ENCODE measurements around the gene GPR142. TPM values are rescaled to one million over a fixed set of nuclear protein-coding genes. Genes with fewer than 3 reads are reported as not detected.

GPR142 gene
- total and polyA plus RNA-seq, 2 of the 8 experiments (the other 6 are each of a cell fraction or from before 2014, with no cell fraction given), result 0.05 TPM; not detected in 1

- Histone ChIP-seq H3K27me3 (replicated peaks in 1 of 4; ENCODE audit: control insufficient read depth in 3 of 4, extremely low read depth in 1 of 4, insufficient read depth in 3 of 4, low read length in 3 of 4) (peaks cover 0 to 2% (median 0%) of the 10 kb centered on the region in 4 experiments; a peak in 2 of 7 replicates), H2BK15ac (ENCODE audit: low read length) (no peak overlapping the region), H2BK20ac (ENCODE audit: low read length) (no peak overlapping the region), H2BK120ac (replicated peaks; ENCODE audit: low read depth, low read length) (no peak overlapping the region), H3K4ac (replicated peaks; ENCODE audit: insufficient read length, low read depth, low read length) (no peak overlapping the region), H3K14ac (ENCODE audit: insufficient read length) (no peak overlapping the region), H2BK5ac (ENCODE audit: low read depth, low read length) (no peak overlapping the region), H3K23ac (ENCODE audit: insufficient read length) (no peak overlapping the region), H3K36me3 (ENCODE audit: control insufficient read depth in 2 of 4, insufficient read depth in 4 of 4, low read length in 3 of 4) (no peaks in the 10 kb centered on the region), H2AFZ (ENCODE audit: low read length) (no peak overlapping the region), H3K4me1 (replicated peaks in 1 of 4; ENCODE audit: control insufficient read depth in 3 of 4, insufficient read depth in 4 of 4, low read length in 3 of 4) (peaks cover 0 to 16% (median 9%) of the 10 kb centered on the region in 4 experiments; a peak in 5 of 7 replicates), H3K18ac (ENCODE audit: extremely low read depth, low read length) (no peak overlapping the region), H3K9ac (replicated peaks in 1 of 4; ENCODE audit: extremely low read depth in 1 of 4, low read depth in 3 of 4, low read length in 3 of 4) (no peak overlapping the region), H3K23me2 (ENCODE audit: low read depth, low read length) (no peaks in the 10 kb centered on the region), H3K27ac (ENCODE audit: low read depth, low read length) (no peak overlapping the region), H4K91ac (replicated peaks; ENCODE audit: insufficient read length, low read length) (peak overlapping the region; percentile 51), H3K9me3 (ENCODE audit: insufficient read depth in 2 of 2, low read depth in 1 of 2, low read length in 1 of 2) (no peaks in the 10 kb centered on the region), H4K8ac (ENCODE audit: extremely low read depth, insufficient read depth, low read length) (peak overlapping the region; percentile 48; the same call in 1 of the 2 replicates), H3K4me3 (ENCODE audit: extremely low read depth in 1 of 4, insufficient read depth in 2 of 4, low read depth in 3 of 4, low read length in 4 of 4) (no peak overlapping the region), H3K79me1 (ENCODE audit: low read depth, low read length) (no peaks in the 10 kb centered on the region), H2BK12ac (ENCODE audit: low read depth, low read length) (no peak overlapping the region), H3K79me2 (ENCODE audit: control insufficient read depth in 1 of 2, insufficient read depth in 2 of 2, low read length in 2 of 2) (no peaks in the 10 kb centered on the region), H4K5ac (ENCODE audit: insufficient read length, low read depth, low read length) (no peak overlapping the region), H4K20me1 (replicated peaks in 1 of 2; ENCODE audit: control insufficient read depth in 1 of 2, insufficient read depth in 2 of 2, low read length in 2 of 2) (no peaks in the 10 kb centered on the region), H3K4me2 (ENCODE audit: insufficient read depth in 1 of 2, low read depth in 2 of 2, low read length in 2 of 2) (no peak overlapping the region; a peak in 1 of 4 replicates), H3K56ac (replicated peaks; ENCODE audit: insufficient read length, low read depth, low read length) (no peak overlapping the region), H2AK5ac (ENCODE audit: low read depth, low read length) (no peak overlapping the region)
- FAIRE-seq (no peak), DNase-seq (ENCODE audit: low read depth in 1 of 2, low spot score in 2 of 2) (no peak)
- TF ChIP-seq EP300 (IDR thresholded peaks at IDR 0.05; ENCODE audit: borderline replicate concordance in 1 of 2, low read depth in 2 of 2, low read length in 2 of 2) (no peak), RXRA (IDR thresholded peaks at IDR 0.05; ENCODE audit: insufficient read depth, low read depth, low read length) (0 out of 2 replicates have a peak, but pooled peaks have one; percentile 49), SIRT6 (IDR thresholded peaks at IDR 0.05; ENCODE audit: low read length) (no peak), TAF1 (IDR thresholded peaks at IDR 0.05; ENCODE audit: low read depth, low read length) (no peak), TCF12 (IDR thresholded peaks at IDR 0.05; ENCODE audit: low read depth, low read length) (no peak)
- ChIA-PET CTCF (ENCODE audit: partially characterized antibody) (interaction anchor here (0.5 to 11.2 kb wide), 9 partner anchors 8 to 1017 kb away, joined by 3 to 114 read pairs (median 3); partner anchors contain the start of gene GPR142), POLR2A (ENCODE audit: partially characterized antibody) (interaction anchor here (1.2 kb wide), 1 partner anchor 16 kb away, joined by 3 read pairs; no protein-coding TSS in a partner anchor)
- 86% methylated on average over 8 of the region's 9 CpGs; no CpG with 5 or more reads in 1 of the 2 experiments for WGBS, 2 experiments (ENCODE audit: extremely low coverage in 1 of 2, insufficient coverage in 1 of 2, insufficient read length in 1 of 2, insufficient replicate concordance in 2 of 2, low coverage in 1 of 2, low lambda C conversion rate in 2 of 2, missing lambda C conversion rate in 1 of 2)
Observed at GRCh38 chr17:74343526-74344284, 23.6 kb upstream of the GPR142 start.

All from H1 (cell line).